ENCODE measurements around the gene BACH1.

DNA sequence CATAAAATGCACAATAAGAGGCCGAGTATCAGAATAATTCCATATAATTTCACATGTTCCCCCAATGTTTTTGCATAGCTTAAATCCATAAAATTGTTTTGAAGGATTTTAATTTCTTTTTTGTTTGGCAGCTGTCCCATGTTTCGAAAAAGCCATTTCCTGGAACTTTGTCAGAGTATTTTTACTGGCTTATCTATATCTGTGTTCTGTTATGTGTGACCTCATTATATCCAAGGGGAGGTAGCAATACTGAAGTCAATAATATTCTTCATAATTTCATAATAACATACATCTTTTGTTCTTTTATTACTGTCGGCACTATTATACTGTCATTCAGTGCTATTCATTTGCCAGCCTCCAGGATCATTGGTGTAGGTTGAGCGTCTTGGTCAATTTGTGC, 9.4 kb upstream of the BACH1 start:
- TF ChIP-seq EZH2 (IDR thresholded peaks at IDR 0.05; ENCODE audit: borderline replicate concordance, insufficient read depth, low read length, poor library complexity, severe bottlenecking) (no peak), POLR2AphosphoS5 (IDR thresholded peaks at IDR 0.05) (no peak), SMC3 (conservative IDR thresholded peaks at IDR 0.05; ENCODE audit: poor library complexity) (no peak), RAD21 (conservative IDR thresholded peaks at IDR 0.05) (no peak), EP300 (conservative IDR thresholded peaks at IDR 0.05; ENCODE audit: poor library complexity, severe bottlenecking) (no peak)
- TF ChIP-seq, protein P1, sequence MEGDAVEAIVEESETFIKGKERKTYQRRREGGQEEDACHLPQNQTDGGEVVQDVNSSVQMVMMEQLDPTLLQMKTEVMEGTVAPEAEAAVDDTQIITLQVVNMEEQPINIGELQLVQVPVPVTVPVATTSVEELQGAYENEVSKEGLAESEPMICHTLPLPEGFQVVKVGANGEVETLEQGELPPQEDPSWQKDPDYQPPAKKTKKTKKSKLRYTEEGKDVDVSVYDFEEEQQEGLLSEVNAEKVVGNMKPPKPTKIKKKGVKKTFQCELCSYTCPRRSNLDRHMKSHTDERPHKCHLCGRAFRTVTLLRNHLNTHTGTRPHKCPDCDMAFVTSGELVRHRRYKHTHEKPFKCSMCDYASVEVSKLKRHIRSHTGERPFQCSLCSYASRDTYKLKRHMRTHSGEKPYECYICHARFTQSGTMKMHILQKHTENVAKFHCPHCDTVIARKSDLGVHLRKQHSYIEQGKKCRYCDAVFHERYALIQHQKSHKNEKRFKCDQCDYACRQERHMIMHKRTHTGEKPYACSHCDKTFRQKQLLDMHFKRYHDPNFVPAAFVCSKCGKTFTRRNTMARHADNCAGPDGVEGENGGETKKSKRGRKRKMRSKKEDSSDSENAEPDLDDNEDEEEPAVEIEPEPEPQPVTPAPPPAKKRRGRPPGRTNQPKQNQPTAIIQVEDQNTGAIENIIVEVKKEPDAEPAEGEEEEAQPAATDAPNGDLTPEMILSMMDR (IDR thresholded peaks at IDR 0.05; ENCODE audit: poor library complexity, severe bottlenecking) = no peak

Data from neural cell (in vitro differentiated cells).